Loucy (cell line): ENCODE data around the gene MRPL12.

ENCODE experiments used
- EZH2phosphoT487 ChIP-seq: fragments of 200-600 bp; IDR thresholded peaks from 2 replicates; pipeline ENCODE4 v1.6.1; 2018; ENCODE audit warnings: antibody characterized with exemption, mild to moderate bottlenecking, moderate library complexity, borderline replicate concordance
- TF ChIP-seq, protein P1 (sequence below): fragments of 200-600 bp; sonication (generic); conservative IDR thresholded peaks from 2 replicates; pipeline ENCODE4 v1.5.1; 2014; ENCODE audit warnings: mild to moderate bottlenecking, antibody characterized with exemption, low read length

- TF ChIP-seq, protein P1, sequence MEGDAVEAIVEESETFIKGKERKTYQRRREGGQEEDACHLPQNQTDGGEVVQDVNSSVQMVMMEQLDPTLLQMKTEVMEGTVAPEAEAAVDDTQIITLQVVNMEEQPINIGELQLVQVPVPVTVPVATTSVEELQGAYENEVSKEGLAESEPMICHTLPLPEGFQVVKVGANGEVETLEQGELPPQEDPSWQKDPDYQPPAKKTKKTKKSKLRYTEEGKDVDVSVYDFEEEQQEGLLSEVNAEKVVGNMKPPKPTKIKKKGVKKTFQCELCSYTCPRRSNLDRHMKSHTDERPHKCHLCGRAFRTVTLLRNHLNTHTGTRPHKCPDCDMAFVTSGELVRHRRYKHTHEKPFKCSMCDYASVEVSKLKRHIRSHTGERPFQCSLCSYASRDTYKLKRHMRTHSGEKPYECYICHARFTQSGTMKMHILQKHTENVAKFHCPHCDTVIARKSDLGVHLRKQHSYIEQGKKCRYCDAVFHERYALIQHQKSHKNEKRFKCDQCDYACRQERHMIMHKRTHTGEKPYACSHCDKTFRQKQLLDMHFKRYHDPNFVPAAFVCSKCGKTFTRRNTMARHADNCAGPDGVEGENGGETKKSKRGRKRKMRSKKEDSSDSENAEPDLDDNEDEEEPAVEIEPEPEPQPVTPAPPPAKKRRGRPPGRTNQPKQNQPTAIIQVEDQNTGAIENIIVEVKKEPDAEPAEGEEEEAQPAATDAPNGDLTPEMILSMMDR, result no peak
- TF ChIP-seq EZH2phosphoT487, result no peak
These were observed 15.2 kb upstream of the MRPL12 start for GRCh38 chr17:81687770-81688541.
